Adrenal gland (tissue), 5 donors: Measurements from ENCODE around the gene CAMK2N2.
A peak's percentile ranks its signal among the peaks of the same experiment; 100 is the strongest.

Source experiments
- CTCF ChIP-seq, 6 experiments: fragments of 450-650 bp in 4 of 6; fragments of 200-600 bp in 2 of 6; sonication (generic) in 1 of 6; IDR thresholded peaks; 1 replicate in 5 of 6; 2 replicates in 1 of 6; pipeline versions ENCODE4 v1.5.1 to v1.8.0; 2016 to 2021; ENCODE audit warnings: antibody characterized with exemption in 6 of 6, mild to moderate bottlenecking in 2 of 6, moderate library complexity in 1 of 6
- POLR2A ChIP-seq, 2 donors: fragments of 450-650 bp; IDR thresholded peaks; one replicate each; pipeline ENCODE4 v1.6.1; 2017; ENCODE audit warnings: antibody characterized with exemption in 2 of 2, mild to moderate bottlenecking in 2 of 2, moderate library complexity in 1 of 2
- donor health status: DM: no; HTN: no; CAD: no.

- peak; percentile 20 to 65 (median 53) for TF ChIP-seq CTCF (IDR thresholded peaks at IDR 0.05)
- TF ChIP-seq POLR2A (IDR thresholded peaks at IDR 0.05): peak; percentile 8 to 42
Observed at GRCh38 chr3:184234224-184234623, 27.1 kb downstream of the CAMK2N2 start.
